ENCODE measurements around the gene GAS2L1.

The GAS2L1 gene

DNA sequence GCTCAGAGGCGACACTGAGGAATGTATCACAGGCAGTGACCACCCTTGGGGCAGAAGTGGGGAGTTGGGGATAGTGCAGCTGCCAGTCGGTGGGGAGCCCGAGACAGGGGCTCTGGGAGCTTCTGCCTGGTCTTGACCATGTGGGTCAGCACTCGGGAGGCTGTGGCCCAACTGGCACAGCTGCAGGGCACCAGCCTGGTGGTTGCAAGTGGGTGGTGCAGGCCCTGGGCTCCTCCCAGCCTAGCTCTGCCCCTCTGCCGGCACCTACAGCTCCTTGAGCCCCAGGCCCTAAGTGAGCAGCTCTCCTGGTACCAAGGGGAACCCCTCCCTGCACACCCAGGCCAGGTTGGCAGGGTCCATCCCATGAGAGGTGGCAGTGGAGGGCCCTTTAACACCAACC is 21.6 kb downstream of the GAS2L1 start:
- no peak overlapping the region for H2AFZ ChIP-seq (ENCODE audit: low read depth, low read length)
- no peak overlapping the region for H3K9ac ChIP-seq (ENCODE audit: low read depth, low read length)
- ATAC-seq (ENCODE audit: insufficient read depth, low read depth): peak; percentile 34; the same call in 1 of the 3 replicates
- H4K20me1 ChIP-seq (ENCODE audit: insufficient read depth, low read length): 0 out of 2 replicates have a peak, but pooled peaks cover 6% of the 10 kb centered on the region
- no peak for TF ChIP-seq EZH2 (IDR thresholded peaks at IDR 0.05; ENCODE audit: borderline replicate concordance, low read depth, low read length, severe bottlenecking)
- TF ChIP-seq, protein P1, sequence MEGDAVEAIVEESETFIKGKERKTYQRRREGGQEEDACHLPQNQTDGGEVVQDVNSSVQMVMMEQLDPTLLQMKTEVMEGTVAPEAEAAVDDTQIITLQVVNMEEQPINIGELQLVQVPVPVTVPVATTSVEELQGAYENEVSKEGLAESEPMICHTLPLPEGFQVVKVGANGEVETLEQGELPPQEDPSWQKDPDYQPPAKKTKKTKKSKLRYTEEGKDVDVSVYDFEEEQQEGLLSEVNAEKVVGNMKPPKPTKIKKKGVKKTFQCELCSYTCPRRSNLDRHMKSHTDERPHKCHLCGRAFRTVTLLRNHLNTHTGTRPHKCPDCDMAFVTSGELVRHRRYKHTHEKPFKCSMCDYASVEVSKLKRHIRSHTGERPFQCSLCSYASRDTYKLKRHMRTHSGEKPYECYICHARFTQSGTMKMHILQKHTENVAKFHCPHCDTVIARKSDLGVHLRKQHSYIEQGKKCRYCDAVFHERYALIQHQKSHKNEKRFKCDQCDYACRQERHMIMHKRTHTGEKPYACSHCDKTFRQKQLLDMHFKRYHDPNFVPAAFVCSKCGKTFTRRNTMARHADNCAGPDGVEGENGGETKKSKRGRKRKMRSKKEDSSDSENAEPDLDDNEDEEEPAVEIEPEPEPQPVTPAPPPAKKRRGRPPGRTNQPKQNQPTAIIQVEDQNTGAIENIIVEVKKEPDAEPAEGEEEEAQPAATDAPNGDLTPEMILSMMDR (IDR thresholded peaks at IDR 0.05; ENCODE audit: borderline replicate concordance, extremely low read depth, low read length, poor library complexity, severe bottlenecking): peak; percentile 2
- H3K27me3 ChIP-seq (ENCODE audit: insufficient read depth, low read length, poor library complexity): no peaks in the 10 kb centered on the region
- no peak overlapping the region for H3K27ac ChIP-seq (ENCODE audit: low read length)
- H3K4me2 ChIP-seq (ENCODE audit: insufficient read depth, low read length): no peak overlapping the region
- no peaks in the 10 kb centered on the region for H3K79me2 ChIP-seq (ENCODE audit: insufficient read depth, low read length)
- DNase-seq: no peak
- no peaks in the 10 kb centered on the region for H3K9me3 ChIP-seq (ENCODE audit: insufficient read depth, low read length, severe bottlenecking)
- H3K4me3 ChIP-seq (ENCODE audit: low read depth in 1 of 2, low read length in 2 of 2): no peak overlapping the region
- no peaks in the 10 kb centered on the region for H3K4me1 ChIP-seq (ENCODE audit: insufficient read depth, low read length)
- H3K36me3 ChIP-seq (ENCODE audit: insufficient read depth, low read length): peaks cover 70% of the 10 kb centered on the region

DNA sequence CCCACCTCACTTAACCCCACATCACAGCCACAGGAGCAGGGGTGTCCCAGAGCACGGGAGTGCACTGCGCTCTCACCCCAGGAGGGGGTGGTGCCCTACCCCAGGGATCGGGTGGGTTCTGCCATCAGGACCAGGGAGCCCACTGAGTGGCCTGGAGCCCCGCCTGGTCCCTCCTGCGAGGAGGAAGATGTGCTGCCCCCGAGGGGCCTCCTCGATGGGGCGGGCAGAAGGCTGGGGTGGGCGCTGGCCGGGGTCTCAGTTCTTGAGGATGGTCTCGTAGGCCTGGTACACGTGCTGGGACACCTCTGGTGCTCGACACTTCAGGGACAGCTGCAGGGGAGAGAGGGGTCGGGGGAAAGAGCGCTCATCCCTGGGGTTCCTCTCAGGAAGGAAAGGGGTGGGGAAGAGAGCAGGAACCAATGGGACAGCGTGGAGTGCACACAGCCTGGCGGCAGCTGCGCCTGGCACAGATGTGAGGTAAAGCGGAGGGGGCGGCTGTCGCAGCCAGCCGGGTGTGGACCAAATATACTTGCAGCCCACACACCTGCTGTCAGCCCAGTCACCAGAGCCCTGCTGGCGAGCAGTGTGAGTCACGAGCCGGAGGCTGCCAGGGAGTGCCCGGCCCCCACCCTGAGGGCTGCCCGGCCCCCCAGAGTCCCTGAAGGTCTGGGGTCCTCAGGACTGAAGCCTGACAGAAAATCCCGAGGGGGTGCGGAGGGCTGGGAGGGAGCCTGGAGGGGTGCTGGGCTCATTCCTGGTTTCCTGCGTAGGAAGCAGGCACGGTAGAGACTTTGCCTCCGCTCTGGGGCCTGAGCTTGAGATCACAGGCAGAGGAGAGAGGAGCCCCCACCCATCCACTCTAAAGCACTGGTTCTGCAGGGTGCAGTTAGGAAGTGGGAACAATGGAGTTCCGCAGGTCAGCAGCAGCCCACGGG is 22.4 kb downstream of the GAS2L1 start:
- no peaks in the 10 kb centered on the region for H3K27me3 ChIP-seq (ENCODE audit: insufficient read depth, low read length, poor library complexity)
- no peak overlapping the region for H3K27ac ChIP-seq (ENCODE audit: low read length)
- DNase-seq (no peak), ATAC-seq (ENCODE audit: insufficient read depth, low read depth) (no peak)
- H3K79me2 ChIP-seq (ENCODE audit: insufficient read depth, low read length): no peaks in the 10 kb centered on the region
- no peak overlapping the region for H3K4me3 ChIP-seq (ENCODE audit: low read depth in 1 of 2, low read length in 2 of 2)
- H3K36me3 ChIP-seq (ENCODE audit: insufficient read depth, low read length): peaks cover 76% of the 10 kb centered on the region
- H3K9me3 ChIP-seq (ENCODE audit: insufficient read depth, low read length, severe bottlenecking): no peaks in the 10 kb centered on the region
- H3K4me2 ChIP-seq (ENCODE audit: insufficient read depth, low read length): no peak overlapping the region
- no peak overlapping the region for H2AFZ ChIP-seq (ENCODE audit: low read depth, low read length)
- no peak for TF ChIP-seq EZH2 (IDR thresholded peaks at IDR 0.05; ENCODE audit: borderline replicate concordance, low read depth, low read length, severe bottlenecking)
- TF ChIP-seq, protein P1 (IDR thresholded peaks at IDR 0.05; ENCODE audit: borderline replicate concordance, extremely low read depth, low read length, poor library complexity, severe bottlenecking): no peak
- no peak overlapping the region for H3K9ac ChIP-seq (ENCODE audit: low read depth, low read length)
- no peaks in the 10 kb centered on the region for H3K4me1 ChIP-seq (ENCODE audit: insufficient read depth, low read length)
- H4K20me1 ChIP-seq (ENCODE audit: insufficient read depth, low read length): 0 out of 2 replicates have a peak, but pooled peaks cover 6% of the 10 kb centered on the region

DNA sequence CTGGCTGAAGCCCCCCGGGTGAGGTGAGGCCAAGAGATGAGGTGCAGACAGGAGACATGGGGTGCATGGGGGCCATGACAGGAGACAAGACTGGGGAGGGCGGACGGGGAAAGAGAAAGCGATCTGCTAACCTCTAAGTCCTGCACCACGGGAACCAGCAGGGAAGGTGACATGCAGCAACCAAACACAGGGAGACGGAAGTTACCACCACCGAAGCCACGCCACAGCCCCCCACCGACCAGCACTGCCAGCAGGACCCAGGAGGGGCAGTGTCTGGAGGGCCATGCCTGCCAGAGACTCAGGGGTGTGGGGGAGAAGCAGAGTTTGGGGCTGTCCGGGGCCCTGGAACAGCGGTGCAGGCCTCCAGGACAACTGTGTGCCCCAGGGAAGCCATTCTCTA is 23.1 kb downstream of the GAS2L1 start:
- no peak overlapping the region for H3K27ac ChIP-seq (ENCODE audit: low read length)
- H4K20me1 ChIP-seq (ENCODE audit: insufficient read depth, low read length): 0 out of 2 replicates have a peak, but pooled peaks cover 6% of the 10 kb centered on the region
- no peak for ATAC-seq (ENCODE audit: insufficient read depth, low read depth)
- H3K4me1 ChIP-seq (ENCODE audit: insufficient read depth, low read length): no peaks in the 10 kb centered on the region
- no peak overlapping the region for H3K9ac ChIP-seq (ENCODE audit: low read depth, low read length)
- H3K9me3 ChIP-seq (ENCODE audit: insufficient read depth, low read length, severe bottlenecking): no peaks in the 10 kb centered on the region
- no peaks in the 10 kb centered on the region for H3K27me3 ChIP-seq (ENCODE audit: insufficient read depth, low read length, poor library complexity)
- no peak for DNase-seq
- H3K4me3 ChIP-seq (ENCODE audit: low read depth in 1 of 2, low read length in 2 of 2): no peak overlapping the region
- peaks cover 82% of the 10 kb centered on the region for H3K36me3 ChIP-seq (ENCODE audit: insufficient read depth, low read length)
- TF ChIP-seq, protein P1 (IDR thresholded peaks at IDR 0.05; ENCODE audit: borderline replicate concordance, extremely low read depth, low read length, poor library complexity, severe bottlenecking): no peak
- no peak for TF ChIP-seq EZH2 (IDR thresholded peaks at IDR 0.05; ENCODE audit: borderline replicate concordance, low read depth, low read length, severe bottlenecking)
- H2AFZ ChIP-seq (ENCODE audit: low read depth, low read length): no peak overlapping the region
- H3K4me2 ChIP-seq (ENCODE audit: insufficient read depth, low read length): no peak overlapping the region
- H3K79me2 ChIP-seq (ENCODE audit: insufficient read depth, low read length): no peaks in the 10 kb centered on the region

Measured in DND-41 (cell line).